Measurements from ENCODE around the gene PHYKPL. TPM values are rescaled to one million over a fixed set of nuclear protein-coding genes. Genes with fewer than 3 reads are reported as not detected.

Gene PHYKPL
- total and polyA plus RNA-seq, 2 donors (not counting 1 experiment from before 2014, with no cell fraction given), result 263 to 313 TPM

DNA sequence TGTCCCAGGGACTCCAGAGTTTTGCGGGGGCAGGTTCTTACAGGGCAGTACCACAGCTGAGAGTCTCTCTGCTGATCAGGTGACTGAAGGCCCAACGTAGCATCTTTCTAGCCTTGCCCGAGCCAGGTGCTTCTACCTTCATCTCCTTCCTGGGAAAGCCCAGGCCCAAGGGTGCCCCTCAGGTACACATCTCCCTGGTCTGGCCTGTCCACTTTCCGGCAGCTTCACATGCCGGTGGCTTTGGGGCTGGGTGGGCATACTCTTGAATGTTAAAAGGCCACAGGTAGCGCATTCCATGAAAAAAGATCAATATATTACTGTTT, 5.7 kb upstream of the PHYKPL start:
- H2AFZ ChIP-seq (ENCODE audit: insufficient read depth, low read depth, low read length, poor library complexity, severe bottlenecking), result no peak overlapping the region
- peaks cover 48% of the 10 kb centered on the region for H3K4me1 Mint-ChIP-seq
- intact Hi-C loops (cut with micrococcal nuclease), result loop anchor here (10.0 kb wide), 1 partner anchor 387 kb away; the partner anchor contains the start of gene CLK4
- no peaks in the 10 kb centered on the region for H4K20me1 ChIP-seq (ENCODE audit: control insufficient read depth, insufficient read depth, low read length, poor library complexity, severe bottlenecking)
- H3K9me3 ChIP-seq (ENCODE audit: control extremely low read depth in 1 of 3, control insufficient read depth in 2 of 3, insufficient read depth in 1 of 3, low read length in 2 of 3), result no peaks in the 10 kb centered on the region
- no peaks in the 10 kb centered on the region for H3K79me2 ChIP-seq (ENCODE audit: control insufficient read depth, insufficient read depth, low read length)
- TF ChIP-seq, protein P1, sequence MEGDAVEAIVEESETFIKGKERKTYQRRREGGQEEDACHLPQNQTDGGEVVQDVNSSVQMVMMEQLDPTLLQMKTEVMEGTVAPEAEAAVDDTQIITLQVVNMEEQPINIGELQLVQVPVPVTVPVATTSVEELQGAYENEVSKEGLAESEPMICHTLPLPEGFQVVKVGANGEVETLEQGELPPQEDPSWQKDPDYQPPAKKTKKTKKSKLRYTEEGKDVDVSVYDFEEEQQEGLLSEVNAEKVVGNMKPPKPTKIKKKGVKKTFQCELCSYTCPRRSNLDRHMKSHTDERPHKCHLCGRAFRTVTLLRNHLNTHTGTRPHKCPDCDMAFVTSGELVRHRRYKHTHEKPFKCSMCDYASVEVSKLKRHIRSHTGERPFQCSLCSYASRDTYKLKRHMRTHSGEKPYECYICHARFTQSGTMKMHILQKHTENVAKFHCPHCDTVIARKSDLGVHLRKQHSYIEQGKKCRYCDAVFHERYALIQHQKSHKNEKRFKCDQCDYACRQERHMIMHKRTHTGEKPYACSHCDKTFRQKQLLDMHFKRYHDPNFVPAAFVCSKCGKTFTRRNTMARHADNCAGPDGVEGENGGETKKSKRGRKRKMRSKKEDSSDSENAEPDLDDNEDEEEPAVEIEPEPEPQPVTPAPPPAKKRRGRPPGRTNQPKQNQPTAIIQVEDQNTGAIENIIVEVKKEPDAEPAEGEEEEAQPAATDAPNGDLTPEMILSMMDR (IDR thresholded peaks at IDR 0.05), result no peak
- no peak for TF ChIP-seq EZH2 (IDR thresholded peaks at IDR 0.05; ENCODE audit: borderline replicate concordance, insufficient read depth, low read depth, low read length, poor library complexity, severe bottlenecking)
- CTCF ChIA-PET, result no interaction called here
- H3K4me2 ChIP-seq (replicated peaks; ENCODE audit: low read depth, low read length, poor library complexity, severe bottlenecking), result peak overlapping the region; percentile 66
- no peak overlapping the region for H3K9ac ChIP-seq (ENCODE audit: low read length)
- H3K27me3 Mint-ChIP-seq, result no peaks in the 10 kb centered on the region
- no peaks in the 10 kb centered on the region for H3K9me3 Mint-ChIP-seq (ENCODE audit: insufficient read depth)
- POLR2A ChIA-PET, result no interaction called here
- H3K27me3 ChIP-seq (replicated peaks in 1 of 4; ENCODE audit: control extremely low read depth in 1 of 4, control insufficient read depth in 3 of 4, insufficient read depth in 4 of 4, low read length in 3 of 4), result no peaks in the 10 kb centered on the region
- H3K4me1 ChIP-seq (ENCODE audit: control insufficient read depth in 2 of 2, insufficient read depth in 2 of 2, low read length in 2 of 2), result peaks cover 37 to 58% of the 10 kb centered on the region in 2 donors
- no peak for DNase-seq
- H3K4me3 ChIP-seq (ENCODE audit: control extremely low read depth in 1 of 5, extremely low read depth in 1 of 5, insufficient read depth in 1 of 5, low read depth in 2 of 5, low read length in 4 of 5), result no peak overlapping the region
- peak overlapping the region; percentile 70 for H3K27ac Mint-ChIP-seq
- 72% methylated on average over 3 of the region's 6 CpGs for WGBS (ENCODE audit: insufficient coverage)
- H3K4me3 Mint-ChIP-seq, result no peak overlapping the region
- no peak for ATAC-seq (ENCODE audit: low read depth)
- H3K27ac ChIP-seq (ENCODE audit: low read length in 2 of 2), result peak overlapping the region; percentile 76 to 82
- H3K36me3 ChIP-seq (replicated peaks in 1 of 2; ENCODE audit: control extremely low read depth in 1 of 2, control insufficient read depth in 1 of 2, extremely low read depth in 1 of 2, insufficient read depth in 2 of 2, low read length in 1 of 2), result no peaks in the 10 kb centered on the region

- peak overlapping the region; percentile 76 to 82 for H3K27ac ChIP-seq (ENCODE audit: low read length in 2 of 2)
- CTCF ChIA-PET, result no interaction called here
These were observed 5.1 kb upstream of the PHYKPL start for GRCh38 chr5:178237431-178238312.

More at GRCh38 chr5:178237431-178238312, 5.1 kb upstream of the PHYKPL start:
- POLR2A ChIA-PET, result no interaction called here
- Histone ChIP-seq H3K36me3 (replicated peaks in 1 of 2; ENCODE audit: control extremely low read depth in 1 of 2, control insufficient read depth in 1 of 2, extremely low read depth in 1 of 2, insufficient read depth in 2 of 2, low read length in 1 of 2) (no peaks in the 10 kb centered on the region), H4K20me1 (ENCODE audit: control insufficient read depth, insufficient read depth, low read length, poor library complexity, severe bottlenecking) (no peaks in the 10 kb centered on the region), H3K4me3 (ENCODE audit: control extremely low read depth in 1 of 5, extremely low read depth in 1 of 5, insufficient read depth in 1 of 5, low read depth in 2 of 5, low read length in 4 of 5) (no peak overlapping the region), H2AFZ (ENCODE audit: insufficient read depth, low read depth, low read length, poor library complexity, severe bottlenecking) (no peak overlapping the region), H3K9ac (ENCODE audit: low read length) (no peak overlapping the region), H3K9me3 (ENCODE audit: control extremely low read depth in 1 of 3, control insufficient read depth in 2 of 3, insufficient read depth in 1 of 3, low read length in 2 of 3) (no peaks in the 10 kb centered on the region), H3K79me2 (ENCODE audit: control insufficient read depth, insufficient read depth, low read length) (no peaks in the 10 kb centered on the region), H3K27me3 (replicated peaks in 1 of 4; ENCODE audit: control extremely low read depth in 1 of 4, control insufficient read depth in 3 of 4, insufficient read depth in 4 of 4, low read length in 3 of 4) (no peaks in the 10 kb centered on the region), H3K4me1 (ENCODE audit: control insufficient read depth in 2 of 2, insufficient read depth in 2 of 2, low read length in 2 of 2) (peaks cover 42 to 64% of the 10 kb centered on the region in 2 donors), H3K4me2 (replicated peaks; ENCODE audit: low read depth, low read length, poor library complexity, severe bottlenecking) (peak overlapping the region; percentile 66)
- Mint-ChIP-seq H3K9me3 (ENCODE audit: insufficient read depth) (no peaks in the 10 kb centered on the region), H3K27ac (peak overlapping the region; percentile 38), H3K4me1 (peaks cover 52% of the 10 kb centered on the region), H3K27me3 (no peaks in the 10 kb centered on the region), H3K4me3 (no peak overlapping the region)
- TF ChIP-seq, protein P1 (IDR thresholded peaks at IDR 0.05), result no peak
- TF ChIP-seq EZH2 (IDR thresholded peaks at IDR 0.05; ENCODE audit: borderline replicate concordance, insufficient read depth, low read depth, low read length, poor library complexity, severe bottlenecking), result no peak
- ATAC-seq (ENCODE audit: low read depth), result no peak
- 62% methylated on average over 13 of the region's 13 CpGs for WGBS (ENCODE audit: insufficient coverage)
- DNase-seq, result no peak
- intact Hi-C loops (cut with micrococcal nuclease), result loop anchor here (10.0 kb wide), 1 partner anchor 387 kb away; the partner anchor contains the start of gene CLK4

Measured in B cell (primary cell).